Mononuclear cell (primary cell): ENCODE data around the gene ADRA2C. TPM values are rescaled to one million over a fixed set of nuclear protein-coding genes. Genes with fewer than 3 reads are reported as not detected.

Experiments
- H3K27me3 ChIP-seq: 2 replicates; pipeline ENCODE4 v1.6.0; 2011; ENCODE audit warnings: low read length, control low read depth; ENCODE audit not compliant: insufficient read depth
- H3K4me1 ChIP-seq: 2 replicates; pipeline ENCODE4 v1.5.1; 2011; ENCODE audit warnings: mild to moderate bottlenecking, low read length, control low read depth; ENCODE audit not compliant: insufficient read depth
- H3K4me3 ChIP-seq: 2 replicates; pipeline ENCODE4 v1.5.1; 2011; ENCODE audit warnings: mild to moderate bottlenecking, low read length, moderate library complexity
- H3K9me3 ChIP-seq: 2 replicates; pipeline ENCODE4 v1.5.1; 2011; ENCODE audit warnings: low read depth, mild to moderate bottlenecking, control low read depth, low read length
- total RNA-seq: library from RNA; depleted of rRNA; stranded (reverse); fragments of >200 nt; gene quantifications from one replicate; pipeline ENCODE4 v1.2.3, GENCODE V29; 2012

The ADRA2C gene
- total RNA-seq, 1 donor, result not detected

DNA sequence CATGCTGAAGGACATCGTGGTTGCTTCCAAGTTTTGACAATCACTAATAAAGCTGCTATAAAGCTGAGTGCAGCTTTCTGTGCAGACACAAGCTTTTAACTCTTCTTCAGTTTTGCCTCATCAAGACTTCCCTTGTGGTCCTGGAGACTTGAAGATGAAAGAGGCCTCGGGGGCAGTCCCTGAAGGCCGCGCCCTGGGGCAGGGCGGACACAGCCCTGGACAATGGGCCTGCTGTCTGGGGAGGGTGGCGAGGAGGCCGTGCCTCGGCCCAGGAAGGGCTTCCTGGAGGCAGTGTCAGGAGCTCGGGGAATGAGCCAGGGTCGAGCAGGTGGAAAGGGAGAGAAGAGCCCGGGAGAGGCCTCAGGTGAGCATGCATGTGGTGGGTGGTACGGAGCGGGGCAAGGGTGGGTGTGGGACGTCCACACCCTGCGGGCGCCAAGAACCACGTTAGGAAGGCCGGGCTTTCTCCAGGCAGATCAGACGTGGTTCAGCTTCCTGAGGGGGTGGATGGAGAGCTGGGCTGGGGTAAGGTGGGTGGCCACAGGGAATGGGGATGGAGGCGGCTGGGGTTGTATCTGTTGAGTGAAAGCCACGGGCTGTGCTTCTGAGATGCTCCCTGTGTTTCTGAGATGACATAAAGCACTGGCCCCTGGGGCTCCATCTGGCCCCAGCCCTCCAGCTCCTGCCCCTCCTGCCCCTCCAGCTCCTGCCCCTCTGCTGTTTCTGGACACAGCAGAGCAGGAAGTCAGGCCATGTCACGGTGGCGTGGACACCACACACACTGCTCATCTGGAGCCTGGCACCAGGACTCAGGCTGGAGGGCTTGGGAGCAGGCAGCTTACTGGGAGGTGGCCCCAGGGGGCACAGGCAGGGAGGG is 21.5 kb downstream of the ADRA2C start:
- Histone ChIP-seq H3K4me1 (no peaks in the 10 kb centered on the region), H3K27me3 (no peaks in the 10 kb centered on the region), H3K4me3 (no peak overlapping the region), H3K9me3 (no peaks in the 10 kb centered on the region)

- no peaks in the 10 kb centered on the region for H3K27me3 ChIP-seq
- H3K4me1 ChIP-seq, result no peaks in the 10 kb centered on the region
- H3K9me3 ChIP-seq, result no peaks in the 10 kb centered on the region
- no peak overlapping the region for H3K4me3 ChIP-seq
Observed at GRCh38 chr4:3788366-3788660, 22.1 kb downstream of the ADRA2C start.

DNA sequence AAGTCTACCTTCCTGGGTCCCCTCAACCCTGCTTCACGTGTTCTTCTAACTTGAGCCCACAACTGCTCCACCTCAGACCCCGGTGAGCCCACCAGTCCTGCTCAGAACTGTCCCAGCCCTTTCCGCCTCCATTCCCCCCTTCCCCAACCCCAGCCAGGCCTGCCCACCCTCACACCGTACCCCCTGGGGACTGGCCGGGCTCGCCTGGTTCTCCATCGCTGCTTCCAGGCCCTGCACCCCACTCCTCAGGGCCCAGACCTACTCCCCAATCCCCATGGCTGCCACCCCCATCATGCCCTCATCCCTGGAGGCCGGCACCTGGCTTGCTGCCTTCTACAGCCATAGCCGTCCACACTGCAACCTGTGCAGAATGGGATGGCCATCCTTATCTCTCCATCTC is 23.4 kb downstream of the ADRA2C start:
- Histone ChIP-seq H3K4me3 (no peak overlapping the region), H3K9me3 (peaks cover 4% of the 10 kb centered on the region), H3K27me3 (no peaks in the 10 kb centered on the region), H3K4me1 (no peaks in the 10 kb centered on the region)

DNA sequence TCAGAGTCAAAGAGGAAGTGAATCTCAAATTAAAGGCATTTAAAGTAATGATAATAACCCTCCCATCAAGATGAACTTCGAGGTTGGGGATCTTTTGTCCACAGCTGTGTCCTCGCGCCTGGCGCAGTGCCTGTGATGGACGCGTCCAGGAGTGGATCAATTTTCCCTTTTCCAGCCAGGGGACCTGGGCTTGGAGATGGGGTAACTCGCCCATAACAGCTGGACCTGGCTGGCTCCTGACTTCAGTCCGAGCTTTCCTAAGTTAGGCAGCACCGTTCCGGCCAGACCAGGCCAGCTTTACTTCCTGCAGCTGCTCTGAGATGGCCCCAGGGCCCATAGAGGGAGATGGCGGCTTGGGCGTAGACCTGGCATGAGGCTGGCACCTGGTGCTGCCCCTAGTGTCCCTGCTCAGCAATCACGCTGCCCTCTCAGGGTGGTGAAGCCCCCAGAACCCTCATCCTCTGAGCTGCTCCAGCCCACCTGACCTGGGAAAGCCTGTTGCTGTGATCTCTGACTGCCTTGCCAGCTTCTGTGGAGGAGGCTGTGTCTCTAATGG is 23.9 kb downstream of the ADRA2C start:
- Histone ChIP-seq H3K9me3 (peaks cover 9% of the 10 kb centered on the region), H3K4me3 (no peak overlapping the region), H3K4me1 (no peaks in the 10 kb centered on the region), H3K27me3 (no peaks in the 10 kb centered on the region)

DNA sequence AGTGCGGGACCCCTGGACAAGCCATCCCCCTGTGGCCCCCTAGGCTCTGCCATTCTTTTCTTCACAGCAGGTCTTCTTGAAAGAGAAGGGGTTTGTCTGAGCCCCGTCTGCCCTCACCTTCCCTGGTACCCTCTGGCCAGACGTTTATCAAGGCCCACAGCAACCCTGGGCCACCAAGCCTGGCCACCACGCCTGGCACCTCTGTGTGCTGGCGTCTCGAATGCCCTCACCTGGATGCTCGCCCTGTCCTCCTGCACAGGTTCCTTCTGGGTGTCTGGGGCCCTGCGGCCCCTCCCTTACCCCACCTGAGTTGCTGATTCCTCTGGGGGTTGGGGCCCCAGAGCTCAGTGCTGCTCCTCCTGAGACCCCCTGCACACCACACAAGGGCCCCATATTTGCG is 25.1 kb downstream of the ADRA2C start:
- Histone ChIP-seq H3K4me3 (no peak overlapping the region), H3K4me1 (no peaks in the 10 kb centered on the region), H3K27me3 (no peaks in the 10 kb centered on the region), H3K9me3 (peaks cover 15% of the 10 kb centered on the region)

GRCh38 chr4:3791910-3792542 is 25.8 kb downstream of the ADRA2C start:
- Histone ChIP-seq H3K27me3 (no peaks in the 10 kb centered on the region), H3K4me1 (no peaks in the 10 kb centered on the region), H3K4me3 (no peak overlapping the region), H3K9me3 (peaks cover 15% of the 10 kb centered on the region)

DNA sequence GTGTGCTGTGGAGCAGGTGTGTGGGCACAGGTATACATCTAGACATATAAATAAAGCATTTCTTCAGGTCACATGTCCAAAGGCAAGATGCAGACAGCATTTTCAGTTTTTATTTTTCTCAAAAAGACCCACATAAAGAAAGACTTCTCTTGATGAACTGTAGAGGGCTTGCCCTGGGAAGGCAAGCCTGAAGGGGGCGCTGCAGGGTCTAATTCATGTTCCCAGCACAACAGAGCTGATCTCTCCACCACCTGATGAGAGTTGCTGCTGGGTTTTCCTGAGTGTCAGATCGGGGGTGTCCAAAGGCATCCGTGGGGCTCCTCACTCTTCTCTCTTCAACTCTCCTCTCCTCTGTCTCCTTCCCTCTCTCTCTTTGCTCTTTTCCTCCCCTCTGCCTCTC is 26.6 kb downstream of the ADRA2C start:
- Histone ChIP-seq H3K4me3 (no peak overlapping the region), H3K9me3 (peaks cover 15% of the 10 kb centered on the region), H3K4me1 (no peaks in the 10 kb centered on the region), H3K27me3 (no peaks in the 10 kb centered on the region)

- Histone ChIP-seq H3K9me3 (peaks cover 15% of the 10 kb centered on the region), H3K4me3 (no peak overlapping the region), H3K27me3 (no peaks in the 10 kb centered on the region), H3K4me1 (no peaks in the 10 kb centered on the region)
Observed at GRCh38 chr4:3793545-3793944, 27.4 kb downstream of the ADRA2C start.

DNA sequence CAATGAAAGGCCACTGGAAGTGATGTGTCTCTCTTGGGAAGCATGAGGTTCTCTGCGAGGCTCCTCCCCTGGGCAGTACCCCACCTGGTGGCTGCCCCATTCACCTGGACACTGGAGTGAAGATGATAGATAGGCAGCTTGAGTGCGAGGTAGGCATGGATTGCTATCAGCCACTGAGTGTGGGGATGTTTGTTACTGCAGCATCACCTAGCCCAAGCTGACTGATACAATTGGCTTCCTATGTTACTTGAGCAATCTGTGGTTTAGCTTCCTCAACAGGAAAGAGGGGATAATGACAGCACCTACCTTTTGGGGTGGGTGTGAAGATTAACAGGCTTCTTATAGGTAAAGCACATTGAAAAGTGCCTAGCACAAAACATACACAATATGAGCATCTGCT is 30.8 kb downstream of the ADRA2C start:
- no peaks in the 10 kb centered on the region for H3K27me3 ChIP-seq
- H3K9me3 ChIP-seq, result peaks cover 15% of the 10 kb centered on the region
- no peaks in the 10 kb centered on the region for H3K4me1 ChIP-seq
- no peak overlapping the region for H3K4me3 ChIP-seq

GRCh38 chr4:3797831-3798790 is 31.9 kb downstream of the ADRA2C start:
- H3K9me3 ChIP-seq, result peaks cover 15% of the 10 kb centered on the region
- no peaks in the 10 kb centered on the region for H3K4me1 ChIP-seq
- no peak overlapping the region for H3K4me3 ChIP-seq
- H3K27me3 ChIP-seq, result no peaks in the 10 kb centered on the region

- H3K4me1 ChIP-seq, result no peaks in the 10 kb centered on the region
- peaks cover 12% of the 10 kb centered on the region for H3K9me3 ChIP-seq
- no peak overlapping the region for H3K4me3 ChIP-seq
- H3K27me3 ChIP-seq, result no peaks in the 10 kb centered on the region
Observed at GRCh38 chr4:3799496-3799895, 33.3 kb downstream of the ADRA2C start.

GRCh38 chr4:3800351-3800750 is 34.2 kb downstream of the ADRA2C start:
- Histone ChIP-seq H3K4me1 (no peaks in the 10 kb centered on the region), H3K9me3 (peaks cover 6% of the 10 kb centered on the region), H3K4me3 (no peak overlapping the region), H3K27me3 (no peaks in the 10 kb centered on the region)

DNA sequence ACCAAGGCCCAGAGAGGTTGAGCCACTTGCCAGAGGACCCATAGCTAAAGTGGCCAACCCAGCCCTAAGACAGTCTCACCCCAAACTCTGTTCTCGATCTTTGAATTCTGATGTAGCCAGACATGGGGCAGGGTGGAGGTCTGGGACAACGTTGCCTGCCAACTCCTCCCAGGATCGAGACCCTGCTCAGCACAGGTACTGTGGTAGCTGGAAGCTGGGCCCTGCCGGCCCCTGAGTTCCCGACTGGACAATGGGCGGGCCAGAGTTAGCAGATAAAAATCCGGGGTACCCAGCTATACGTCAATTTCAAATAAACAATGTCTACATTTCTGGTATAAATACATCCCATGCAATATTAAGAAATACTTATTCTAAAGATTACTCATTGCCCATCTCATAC is 35.3 kb downstream of the ADRA2C start:
- no peaks in the 10 kb centered on the region for H3K9me3 ChIP-seq

GRCh38 chr4:3801931-3802550 is 35.9 kb downstream of the ADRA2C start:
- no peaks in the 10 kb centered on the region for H3K4me1 ChIP-seq
- H3K27me3 ChIP-seq, result no peaks in the 10 kb centered on the region
- H3K4me3 ChIP-seq, result no peak overlapping the region
- no peaks in the 10 kb centered on the region for H3K9me3 ChIP-seq

More for the DNA sequence above, 35.3 kb downstream of the ADRA2C start:
- Histone ChIP-seq H3K4me3 (no peak overlapping the region), H3K4me1 (no peaks in the 10 kb centered on the region), H3K27me3 (no peaks in the 10 kb centered on the region)
